Activated CD4-positive, alpha-beta T cell treated with anti-CD3 and anti-CD28 coated beads, Interleukin-2, amount 50 U/mL, for 16 hours (primary cell): ENCODE results near the gene TBC1D22A.
A peak's percentile ranks its signal among the peaks of the same experiment; 100 is the strongest.

Experiments
- DNase-seq: peaks from one replicate; pipeline ENCODE4 v3.0.0-alpha.2; 2020

Gene TBC1D22A

GRCh38 chr22:47001288-47001687, 238.8 kb downstream of the TBC1D22A start:
- peak; percentile 67 for DNase-seq

GRCh38 chr22:47002692-47003091, 240.2 kb downstream of the TBC1D22A start:
- DNase-seq, result no peak

GRCh38 chr22:47005506-47006408, 243.3 kb downstream of the TBC1D22A start:
- DNase-seq, result no peak

- no peak for DNase-seq
Observed at GRCh38 chr22:47006433-47006832, 244.0 kb downstream of the TBC1D22A start.

- no peak for DNase-seq
Observed at GRCh38 chr22:47006869-47007268, 244.4 kb downstream of the TBC1D22A start.

- no peak for DNase-seq
Observed at GRCh38 chr22:47007496-47007895, 245.0 kb downstream of the TBC1D22A start.

GRCh38 chr22:47008208-47008885, 245.9 kb downstream of the TBC1D22A start:
- no peak for DNase-seq

- DNase-seq, result no peak
Observed at GRCh38 chr22:47009304-47010101, 247.1 kb downstream of the TBC1D22A start.

GRCh38 chr22:47010211-47010610, 247.8 kb downstream of the TBC1D22A start:
- no peak for DNase-seq

GRCh38 chr22:47011131-47011858, 248.8 kb downstream of the TBC1D22A start:
- no peak for DNase-seq

- DNase-seq, result no peak
Observed at GRCh38 chr22:47011859-47012258, 249.4 kb downstream of the TBC1D22A start.

- DNase-seq, result no peak
Observed at GRCh38 chr22:47012589-47013370, 250.3 kb downstream of the TBC1D22A start.

GRCh38 chr22:47013861-47014635, 251.6 kb downstream of the TBC1D22A start:
- no peak for DNase-seq

- DNase-seq, result no peak
Observed at GRCh38 chr22:47014636-47015345, 252.3 kb downstream of the TBC1D22A start.

- DNase-seq, result no peak
Observed at GRCh38 chr22:47015589-47016178, 253.2 kb downstream of the TBC1D22A start.

- no peak for DNase-seq
Observed at GRCh38 chr22:47016631-47017030, 254.2 kb downstream of the TBC1D22A start.

- no peak for DNase-seq
Observed at GRCh38 chr22:47017245-47017644, 254.8 kb downstream of the TBC1D22A start.

- DNase-seq, result no peak
Observed at GRCh38 chr22:47018010-47018910, 255.8 kb downstream of the TBC1D22A start.
